ENCODE results near the gene ATAD2B.

GRCh38 chr2:23843051-23843976 is 83.6 kb downstream of the ATAD2B start:
- TF ChIP-seq CTCF (IDR thresholded peaks at IDR 0.05) = no peak
- TF ChIP-seq POLR2A (IDR thresholded peaks at IDR 0.05) = no peak
- TF ChIP-seq EP300 (IDR thresholded peaks at IDR 0.05) = no peak
- no peak for TF ChIP-seq POLR2AphosphoS5 (IDR thresholded peaks at IDR 0.05)
